Activated naive CD8-positive, alpha-beta T cell (primary cell): ENCODE results near the gene GSTM5.
"Not testable (repeated sequence)": the region's sequence is repeated elsewhere in the genome, so short reads cannot be mapped to it uniquely, and the experiment has no call there.

ENCODE experiments used
- H3K27ac Mint-ChIP-seq: one replicate; pipeline ENCODE4 v1.8.0; 2021; ENCODE audit warnings: mixed read lengths
- H3K27me3 Mint-ChIP-seq: one replicate; pipeline ENCODE4 v1.8.0; 2021; ENCODE audit warnings: mixed read lengths
- H3K36me3 Mint-ChIP-seq: one replicate; pipeline ENCODE4 v1.8.0; 2021; ENCODE audit warnings: mixed read lengths
- H3K4me1 Mint-ChIP-seq: one replicate; pipeline ENCODE4 v1.8.0; 2021; ENCODE audit warnings: low read depth, mixed read lengths
- H3K4me3 Mint-ChIP-seq: one replicate; pipeline ENCODE4 v1.8.0; 2021; ENCODE audit warnings: mild to moderate bottlenecking, mixed read lengths
- H3K9me3 Mint-ChIP-seq: one replicate; pipeline ENCODE4 v1.8.0; 2021; ENCODE audit warnings: low read depth, mixed read lengths

Gene GSTM5

DNA sequence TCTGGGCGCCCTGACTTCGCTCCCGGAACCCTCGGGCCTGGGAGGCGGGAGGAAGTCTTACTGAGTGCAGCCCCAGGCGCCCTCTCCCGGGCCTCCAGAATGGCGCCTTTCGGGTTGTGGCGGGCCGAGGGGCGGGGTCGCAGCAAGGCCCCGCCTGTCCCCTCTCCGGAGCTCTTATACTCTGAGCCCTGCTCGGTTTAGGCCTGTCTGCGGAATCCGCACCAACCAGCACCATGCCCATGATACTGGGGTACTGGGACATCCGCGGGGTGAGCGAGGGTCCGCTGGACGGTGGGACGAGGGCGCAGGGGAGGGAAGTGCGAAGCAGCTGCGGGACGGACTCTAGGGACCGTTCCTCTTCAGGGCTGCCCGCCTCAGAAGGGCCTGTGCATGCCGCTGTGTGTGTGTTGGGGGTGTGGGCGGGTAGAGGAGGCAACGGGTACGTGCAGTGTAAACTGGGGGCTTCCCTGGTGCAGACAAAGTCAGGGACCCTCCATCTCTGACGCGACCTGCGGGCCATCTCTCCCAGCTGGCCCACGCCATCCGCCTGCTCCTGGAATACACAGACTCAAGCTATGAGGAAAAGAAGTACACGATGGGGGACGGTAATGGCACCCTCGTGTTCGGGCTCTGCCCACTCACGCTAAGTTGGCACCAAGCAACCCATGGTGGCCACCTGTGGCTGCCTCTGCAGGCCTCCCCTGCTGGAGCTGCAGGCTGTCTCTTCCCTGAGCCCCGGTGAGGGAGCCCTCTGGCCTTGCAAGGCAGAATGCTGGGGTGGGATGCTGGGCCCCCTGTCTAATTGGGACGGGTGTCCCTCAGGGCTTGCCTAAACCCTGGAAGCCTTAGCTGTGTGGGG lies 24.2 kb upstream of the GSTM5 start, which contains the start of gene GSTM1:
GSTM1 (plus strand) TSS at position 177 of the 859 bp plus-strand sequence; CDS start at position 234, 57 bp downstream.
- no peaks in the 10 kb centered on the region for H3K27me3 Mint-ChIP-seq
- H3K9me3 Mint-ChIP-seq: no peaks in the 10 kb centered on the region
- no peak within 1 kb of the TSS for H3K4me3 Mint-ChIP-seq
- H3K4me1 Mint-ChIP-seq: no peaks in the 10 kb centered on the region
- no peak within 1 kb of the TSS for H3K27ac Mint-ChIP-seq
- no peaks in the 10 kb centered on the region for H3K36me3 Mint-ChIP-seq

DNA sequence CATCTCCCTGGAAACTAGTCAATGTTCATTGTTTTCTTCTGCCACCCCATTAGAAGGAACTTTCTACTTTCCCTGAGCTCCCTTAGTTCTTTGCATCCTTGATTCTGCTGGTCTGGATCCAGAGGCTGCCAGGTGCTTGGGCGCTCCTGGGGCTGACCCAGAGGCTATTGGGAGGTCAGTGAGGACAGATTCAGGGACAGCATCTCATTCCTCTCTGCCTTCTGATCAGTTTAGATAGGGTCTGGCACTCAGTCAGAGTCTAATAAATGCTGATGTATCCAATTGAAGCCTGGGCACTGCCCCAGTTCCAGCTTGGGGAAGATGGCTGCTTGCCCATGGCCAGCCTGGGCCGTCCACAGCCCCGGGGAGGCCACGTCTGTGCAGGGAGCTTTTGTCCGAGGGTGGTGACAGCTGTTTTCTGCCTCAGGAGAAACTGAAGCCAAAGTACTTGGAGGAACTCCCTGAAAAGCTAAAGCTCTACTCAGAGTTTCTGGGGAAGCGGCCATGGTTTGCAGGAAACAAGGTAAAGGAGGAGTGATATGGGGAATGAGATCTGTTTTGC lies 22.1 kb upstream of the GSTM5 start:
- Mint-ChIP-seq H3K4me3 (no peak overlapping the region), H3K36me3 (no peaks in the 10 kb centered on the region), H3K27ac (no peak overlapping the region), H3K9me3 (no peaks in the 10 kb centered on the region), H3K27me3 (no peaks in the 10 kb centered on the region), H3K4me1 (no peaks in the 10 kb centered on the region)

DNA sequence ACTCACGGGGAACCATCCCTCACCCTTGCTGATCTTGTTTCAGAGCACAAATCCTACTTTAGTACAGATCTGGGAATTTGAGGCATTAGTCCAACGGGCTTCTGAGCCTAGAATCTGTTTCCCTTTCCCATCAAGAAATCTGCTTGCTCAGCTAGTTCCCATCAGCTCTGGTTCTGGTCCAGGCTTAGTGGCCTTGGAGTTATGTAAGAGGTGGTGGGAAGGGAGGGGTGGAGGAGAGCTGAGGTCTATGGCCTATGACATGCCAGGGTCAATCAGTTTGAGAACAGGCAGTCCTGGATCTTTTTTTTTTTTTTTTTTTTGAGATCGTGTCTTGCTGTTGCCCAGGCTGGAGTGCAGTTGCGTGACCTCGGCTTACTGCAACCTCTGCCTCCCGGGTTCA lies 20.3 kb upstream of the GSTM5 start:
- Mint-ChIP-seq H3K36me3 (no peaks in the 10 kb centered on the region), H3K4me1 (no peaks in the 10 kb centered on the region), H3K27ac (no peak overlapping the region), H3K27me3 (no peaks in the 10 kb centered on the region), H3K9me3 (no peaks in the 10 kb centered on the region), H3K4me3 (no peak overlapping the region)

DNA sequence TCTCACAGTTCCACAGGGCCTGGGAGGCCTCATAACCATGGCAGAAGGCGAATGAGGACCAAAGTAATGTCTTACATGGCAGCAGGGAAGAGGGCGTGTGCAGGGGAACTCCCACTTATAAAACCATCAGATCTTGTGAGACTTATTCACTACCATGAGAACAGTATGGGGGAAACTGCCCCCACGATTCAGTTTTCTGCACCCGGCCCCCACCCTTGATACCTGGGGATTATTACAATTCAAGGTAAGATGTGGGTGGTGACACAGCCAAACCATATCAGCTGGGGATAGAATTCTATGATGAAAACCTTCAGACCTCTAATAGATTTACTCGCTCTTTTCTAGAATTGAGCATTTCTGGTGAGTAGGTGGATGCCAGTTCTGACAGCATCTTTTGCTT lies 17.7 kb upstream of the GSTM5 start:
- not testable (repeated sequence) for H3K9me3 Mint-ChIP-seq, H3K27ac Mint-ChIP-seq, H3K36me3 Mint-ChIP-seq, H3K4me1 Mint-ChIP-seq, H3K4me3 Mint-ChIP-seq, H3K27me3 Mint-ChIP-seq

DNA sequence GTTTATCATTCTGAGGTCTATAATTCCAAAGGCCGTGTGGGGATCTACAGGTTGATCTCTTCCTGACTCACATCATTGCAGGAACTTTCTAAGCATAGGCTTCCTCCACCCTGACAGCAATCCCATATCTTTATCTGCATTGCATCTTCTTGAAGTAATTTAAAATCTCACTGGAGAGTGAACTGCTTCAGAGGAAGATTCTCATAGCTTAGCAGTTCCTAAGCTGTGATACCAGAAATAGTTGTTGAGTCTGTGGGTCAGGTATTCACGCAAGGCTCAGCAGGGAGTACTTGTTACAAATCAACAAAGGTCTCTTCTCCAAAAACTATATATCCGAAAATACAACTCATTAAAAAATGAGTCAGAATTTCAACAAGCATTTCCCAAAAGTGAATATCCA lies 16.9 kb upstream of the GSTM5 start:
- not testable (repeated sequence) for H3K36me3 Mint-ChIP-seq

DNA sequence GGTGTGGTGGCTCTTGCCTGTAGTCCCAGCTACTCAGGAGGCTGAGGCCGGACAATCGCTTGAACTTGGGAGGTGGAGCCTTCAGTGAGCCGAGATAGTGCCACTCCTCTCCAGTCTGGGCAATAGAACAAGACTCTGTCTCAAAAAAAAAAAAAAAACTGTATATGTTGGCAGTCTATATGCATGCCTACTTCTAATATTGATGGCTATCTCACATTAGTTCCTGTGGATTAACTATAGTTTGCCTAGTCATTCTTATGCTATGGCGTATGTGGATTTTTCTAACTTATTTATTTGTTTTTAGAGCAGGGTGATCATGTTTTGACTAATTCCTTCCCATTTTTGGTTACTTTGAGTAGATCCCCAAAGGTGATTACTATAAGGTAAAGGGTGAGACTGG lies 15.0 kb upstream of the GSTM5 start:
- Mint-ChIP-seq H3K36me3 (no peaks in the 10 kb centered on the region), H3K27ac (no peak overlapping the region), H3K9me3 (no peaks in the 10 kb centered on the region), H3K4me3 (no peak overlapping the region), H3K27me3 (no peaks in the 10 kb centered on the region), H3K4me1 (no peaks in the 10 kb centered on the region)

More for the DNA sequence above, 16.9 kb upstream of the GSTM5 start:
- not testable (repeated sequence) for H3K4me3 Mint-ChIP-seq, H3K9me3 Mint-ChIP-seq, H3K27me3 Mint-ChIP-seq, H3K4me1 Mint-ChIP-seq, H3K27ac Mint-ChIP-seq

DNA sequence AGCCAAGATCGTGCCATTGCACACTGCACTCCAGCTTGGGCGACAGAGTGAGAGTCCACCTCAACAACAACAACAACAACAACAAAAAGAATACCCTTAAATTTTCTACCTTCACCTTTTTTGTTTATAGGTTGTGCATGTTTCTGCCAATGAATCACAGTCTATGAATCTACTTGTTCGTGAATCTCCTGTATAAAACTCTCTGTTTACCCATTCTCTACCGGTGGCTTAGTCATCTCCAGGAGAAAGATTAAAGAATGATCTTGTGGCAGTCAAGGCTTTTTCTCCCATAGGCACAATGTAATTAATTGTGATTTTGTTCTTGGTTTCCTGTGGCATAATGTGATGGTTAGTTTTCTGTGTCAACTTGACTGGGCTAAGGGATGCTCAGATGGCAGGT lies 14.2 kb upstream of the GSTM5 start:
- H3K27ac Mint-ChIP-seq, H3K9me3 Mint-ChIP-seq, H3K4me1 Mint-ChIP-seq, H3K36me3 Mint-ChIP-seq, H3K27me3 Mint-ChIP-seq, H3K4me3 Mint-ChIP-seq: not testable (repeated sequence)

DNA sequence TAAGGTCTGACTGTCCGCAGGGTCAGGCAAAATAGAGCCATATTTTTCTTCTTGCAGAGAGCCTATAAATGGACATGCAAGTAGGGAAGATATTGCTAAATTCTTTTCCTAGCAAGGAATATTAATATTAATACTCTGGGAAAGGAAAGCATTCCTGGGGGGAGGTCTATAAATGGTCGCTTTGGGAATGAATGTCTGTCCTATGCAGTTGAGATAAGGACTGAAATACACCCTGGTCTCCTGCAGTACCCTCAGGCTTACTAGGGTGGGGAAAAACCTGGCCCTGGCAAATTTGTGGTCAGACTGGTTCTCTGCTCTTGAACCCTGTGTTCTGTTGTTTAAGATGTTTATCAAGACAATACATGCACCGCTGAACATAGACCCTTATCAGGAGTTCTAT lies 9.1 kb upstream of the GSTM5 start:
- not testable (repeated sequence) for H3K4me3 Mint-ChIP-seq, H3K4me1 Mint-ChIP-seq, H3K9me3 Mint-ChIP-seq, H3K27me3 Mint-ChIP-seq, H3K27ac Mint-ChIP-seq, H3K36me3 Mint-ChIP-seq

DNA sequence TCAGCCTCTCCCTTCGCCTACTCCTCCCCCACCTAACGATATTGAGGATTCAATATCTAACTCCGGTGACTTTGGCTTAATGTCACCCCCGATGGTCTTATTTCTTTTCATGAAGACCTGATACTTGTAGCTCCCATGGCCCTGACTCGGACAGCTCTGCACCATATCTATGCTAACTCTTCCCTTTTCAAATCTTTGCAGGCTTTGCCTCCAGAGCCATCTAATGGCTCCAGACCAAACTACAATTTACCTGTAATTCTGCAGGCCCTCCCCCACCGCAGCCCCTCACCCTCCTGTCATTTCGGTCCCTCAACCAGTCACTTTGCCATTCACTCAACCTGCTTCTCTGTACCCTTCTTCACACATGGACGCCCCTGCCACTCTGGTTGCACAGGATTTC lies 7.9 kb upstream of the GSTM5 start:
- no peaks in the 10 kb centered on the region for H3K4me1 Mint-ChIP-seq
- H3K27ac Mint-ChIP-seq: no peak overlapping the region
- peaks cover 3% of the 10 kb centered on the region for H3K9me3 Mint-ChIP-seq
- peaks cover 2% of the 10 kb centered on the region for H3K27me3 Mint-ChIP-seq
- H3K36me3 Mint-ChIP-seq: no peaks in the 10 kb centered on the region
- no peak overlapping the region for H3K4me3 Mint-ChIP-seq

DNA sequence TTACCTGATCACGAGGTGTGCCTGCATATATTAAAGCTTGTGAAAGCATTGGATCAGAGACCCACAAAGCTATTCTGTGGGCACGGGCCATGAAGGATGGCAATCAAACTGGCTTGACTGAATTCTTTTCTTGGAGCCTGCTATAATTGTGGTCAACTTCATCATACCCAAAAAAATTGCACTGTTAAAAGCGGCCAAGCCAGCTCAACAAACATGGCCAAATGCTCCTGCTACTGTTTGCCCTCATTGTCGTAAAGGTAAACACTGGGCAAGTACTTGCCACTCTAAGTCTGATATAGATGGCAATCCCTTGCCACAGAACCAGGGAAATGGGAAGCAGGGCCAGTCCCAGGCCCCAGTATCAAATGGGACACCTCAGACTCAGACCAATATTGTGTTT lies 6.6 kb upstream of the GSTM5 start:
- Mint-ChIP-seq H3K4me1 (no peaks in the 10 kb centered on the region), H3K27ac (no peak overlapping the region), H3K36me3 (no peaks in the 10 kb centered on the region)

DNA sequence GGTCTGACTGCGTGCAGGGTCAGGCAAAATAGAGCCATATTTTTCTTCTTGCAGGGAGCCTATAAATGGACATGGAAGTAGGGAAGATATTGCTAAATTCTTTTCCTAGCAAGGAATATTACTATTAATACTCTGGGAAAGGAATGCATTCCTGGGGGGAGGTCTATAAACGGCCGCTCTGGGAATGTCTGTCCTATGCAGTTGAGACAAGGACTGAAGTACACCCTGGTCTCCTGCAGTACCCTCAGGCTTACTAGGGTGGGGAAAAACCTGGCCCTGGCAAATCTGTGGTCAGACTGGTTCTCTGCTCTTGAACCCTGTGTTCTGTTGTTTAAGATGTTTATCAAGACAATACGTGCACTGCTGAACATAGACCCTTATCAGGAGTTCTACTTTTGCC lies 3.1 kb upstream of the GSTM5 start:
- H3K36me3 Mint-ChIP-seq, H3K4me3 Mint-ChIP-seq, H3K27me3 Mint-ChIP-seq, H3K27ac Mint-ChIP-seq, H3K4me1 Mint-ChIP-seq, H3K9me3 Mint-ChIP-seq: not testable (repeated sequence)

More for the DNA sequence above, 6.6 kb upstream of the GSTM5 start:
- H3K9me3 Mint-ChIP-seq: peaks cover 3% of the 10 kb centered on the region
- H3K4me3 Mint-ChIP-seq: no peak overlapping the region
- H3K27me3 Mint-ChIP-seq: peaks cover 2% of the 10 kb centered on the region

DNA sequence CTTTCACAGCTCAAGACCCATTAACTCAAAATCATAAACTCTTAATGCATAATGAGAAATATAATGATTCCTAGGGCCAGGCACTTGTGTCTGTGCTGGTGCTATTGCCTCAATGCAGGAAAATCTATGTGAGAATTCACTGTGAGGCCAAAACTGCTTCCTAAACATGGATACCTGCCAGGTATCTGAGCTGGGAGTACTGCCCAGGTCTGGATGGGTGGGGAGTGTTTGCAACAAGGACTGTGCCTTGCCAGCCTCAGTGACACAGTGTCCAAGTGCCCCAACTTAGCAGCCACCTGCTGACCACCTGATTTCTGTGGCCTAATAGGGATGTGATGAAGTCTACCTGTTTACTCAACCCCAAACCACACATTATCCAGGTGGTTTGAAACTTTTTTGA lies 2.2 kb upstream of the GSTM5 start:
- not testable (repeated sequence) for H3K4me1 Mint-ChIP-seq, H3K9me3 Mint-ChIP-seq, H3K27ac Mint-ChIP-seq, H3K36me3 Mint-ChIP-seq, H3K4me3 Mint-ChIP-seq
- peaks cover 12% of the 10 kb centered on the region for H3K27me3 Mint-ChIP-seq

DNA sequence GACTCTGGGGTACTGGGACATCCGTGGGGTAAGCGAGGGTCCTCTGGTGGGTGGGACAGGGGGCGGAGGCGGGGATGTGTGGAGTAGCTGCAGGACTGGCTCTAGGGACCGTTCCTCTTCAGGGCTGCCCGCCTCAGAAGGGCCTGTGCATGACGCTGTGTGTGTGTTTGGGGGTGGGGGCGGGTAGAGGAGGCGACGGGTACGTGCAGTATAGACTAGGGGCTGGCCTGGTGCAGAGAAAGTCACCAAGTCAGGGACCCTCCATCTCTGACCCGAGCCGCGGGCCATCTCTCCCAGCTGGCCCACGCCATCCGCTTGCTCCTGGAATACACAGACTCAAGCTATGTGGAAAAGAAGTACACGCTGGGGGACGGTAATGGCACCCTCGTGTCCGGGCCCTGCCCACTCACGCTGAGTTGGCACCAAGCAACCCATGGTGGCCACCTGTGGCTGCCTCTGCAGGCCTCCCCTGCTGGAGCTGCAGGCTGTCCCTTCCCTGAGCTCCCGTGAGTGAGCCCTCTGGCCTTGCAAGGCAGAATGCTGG lies 342 bp downstream of the GSTM5 start:
- Mint-ChIP-seq H3K27ac (no peak overlapping the region), H3K27me3 (peaks cover 15% of the 10 kb centered on the region), H3K36me3 (no peaks in the 10 kb centered on the region), H3K4me1 (no peaks in the 10 kb centered on the region), H3K9me3 (peaks cover 3% of the 10 kb centered on the region), H3K4me3 (no peak overlapping the region)

DNA sequence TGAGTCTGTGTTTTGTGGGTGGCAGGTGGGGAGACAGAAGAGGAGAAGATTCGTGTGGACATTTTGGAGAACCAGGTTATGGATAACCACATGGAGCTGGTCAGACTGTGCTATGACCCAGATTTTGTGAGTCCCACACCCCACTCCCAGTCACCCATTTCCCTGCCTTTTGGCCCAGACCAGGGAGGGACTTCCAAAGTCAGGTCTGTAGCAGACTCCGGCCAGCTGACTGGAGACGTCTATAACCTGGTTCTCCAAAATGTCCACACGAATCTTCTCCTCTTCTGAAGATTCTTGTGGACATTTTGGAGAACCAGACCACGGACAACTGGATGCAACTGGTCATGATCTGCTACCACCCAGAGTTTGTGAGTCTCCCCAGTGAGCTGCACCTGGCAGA lies 1.6 kb downstream of the GSTM5 start:
- Mint-ChIP-seq H3K4me1 (no peaks in the 10 kb centered on the region), H3K27me3 (peaks cover 13% of the 10 kb centered on the region), H3K4me3 (no peak overlapping the region), H3K36me3 (no peaks in the 10 kb centered on the region), H3K9me3 (no peaks in the 10 kb centered on the region), H3K27ac (no peak overlapping the region)

DNA sequence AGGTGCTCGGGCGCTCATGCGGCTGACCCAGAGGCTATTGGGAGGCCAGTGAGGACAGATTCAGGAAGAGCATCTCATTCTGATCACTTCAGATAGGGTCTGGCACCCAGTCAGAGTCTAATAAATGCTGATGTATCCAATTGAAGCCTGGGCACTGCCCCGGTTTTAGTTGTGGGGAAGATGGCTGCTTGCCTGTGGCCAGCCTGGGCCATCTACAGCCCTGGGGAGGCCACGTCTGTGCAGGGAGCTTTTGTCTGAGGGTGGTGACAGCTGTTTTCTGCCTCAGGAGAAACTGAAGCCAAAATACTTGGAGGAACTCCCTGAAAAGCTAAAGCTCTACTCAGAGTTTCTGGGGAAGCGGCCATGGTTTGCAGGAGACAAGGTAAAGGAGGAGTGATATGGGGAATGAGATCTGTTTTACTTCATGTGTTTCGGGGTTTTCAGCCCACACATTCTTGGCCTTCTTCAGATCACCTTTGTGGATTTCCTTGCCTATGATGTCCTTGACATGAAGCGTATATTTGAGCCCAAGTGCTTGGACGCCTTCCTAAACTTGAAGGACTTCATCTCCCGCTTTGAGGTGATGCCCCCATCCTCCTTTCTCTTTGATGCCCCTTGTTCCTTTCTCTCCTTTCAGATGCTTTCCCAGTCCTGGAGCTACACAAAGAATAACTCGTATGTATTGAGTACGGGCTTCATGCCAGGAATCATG lies 2.8 kb downstream of the GSTM5 start:
- Mint-ChIP-seq H3K9me3 (no peaks in the 10 kb centered on the region), H3K36me3 (no peaks in the 10 kb centered on the region), H3K27ac (no peak overlapping the region), H3K27me3 (peaks cover 13% of the 10 kb centered on the region), H3K4me3 (no peak overlapping the region), H3K4me1 (no peaks in the 10 kb centered on the region)
